ENCODE measurements around the gene PCNX1.
"Not testable (repeated sequence)": the region's sequence is repeated elsewhere in the genome, so short reads cannot be mapped to it uniquely, and the experiment has no call there.

PCNX1 gene

DNA sequence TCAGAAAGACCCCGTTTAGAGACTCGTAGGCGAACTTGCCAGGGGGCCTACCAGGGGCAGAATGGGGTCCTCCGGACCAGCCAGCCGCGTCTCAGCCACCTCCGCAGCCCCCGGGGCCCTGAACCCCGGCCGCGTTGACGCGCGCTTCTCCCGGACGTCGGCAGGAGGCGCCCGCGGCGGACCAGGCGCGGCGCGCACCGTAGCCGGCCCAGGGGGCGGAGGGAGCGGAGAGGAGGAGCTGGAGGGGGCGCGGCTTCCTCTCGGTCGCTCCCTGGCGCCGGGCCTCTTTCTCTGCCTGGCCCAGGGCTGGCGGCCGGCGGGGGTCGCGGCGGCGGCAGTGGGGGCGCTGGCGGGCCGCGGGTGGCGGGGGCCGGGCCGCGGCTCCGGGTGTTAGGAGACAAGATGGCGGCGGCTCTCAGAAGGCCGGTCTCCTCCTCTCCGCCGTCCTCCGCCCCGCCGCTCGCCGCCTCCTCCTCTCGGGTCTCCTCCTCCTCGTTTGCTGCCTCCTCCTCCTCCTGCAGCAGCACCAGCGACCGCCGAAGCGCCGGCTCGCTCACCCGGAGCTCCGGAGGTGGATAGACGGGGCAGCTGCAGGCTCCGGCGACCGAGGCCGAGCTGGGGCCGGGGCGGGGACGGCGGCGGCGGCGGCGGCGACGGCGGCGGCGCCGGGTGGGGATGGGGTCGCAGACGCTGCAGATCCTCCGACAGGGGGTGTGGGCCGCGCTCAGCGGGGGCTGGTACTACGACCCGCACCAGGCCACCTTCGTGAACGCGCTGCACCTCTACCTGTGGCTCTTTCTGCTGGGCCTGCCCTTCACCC lies at the start of gene PCNX1:
Gene PCNX1 (plus strand): TSS at position 284 of the 820 bp plus-strand sequence. CDS start 392 bp downstream, at position 676.
- peak; percentile 75 for DNase-seq (ENCODE audit: low read depth)

DNA sequence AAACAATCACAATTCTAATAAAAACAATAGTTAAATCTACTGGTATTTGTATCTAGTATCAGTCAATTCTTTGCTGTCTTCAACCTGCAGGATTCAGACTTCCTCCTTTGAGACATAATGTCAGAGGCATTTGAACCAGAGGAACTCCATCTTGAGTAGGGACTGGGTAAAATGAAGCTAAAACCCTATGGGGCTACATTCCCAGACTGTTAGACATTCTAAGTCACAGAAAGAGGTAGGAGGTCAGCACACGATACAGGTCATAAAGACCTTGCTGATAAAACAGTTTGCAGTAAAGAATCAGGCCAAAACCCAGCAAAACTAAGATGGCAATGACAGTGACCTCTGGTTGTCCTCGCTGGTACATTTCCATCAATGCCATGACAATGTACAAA lies 49.8 kb upstream of the PCNX1 start:
- no peak for DNase-seq (ENCODE audit: low read depth)

DNA sequence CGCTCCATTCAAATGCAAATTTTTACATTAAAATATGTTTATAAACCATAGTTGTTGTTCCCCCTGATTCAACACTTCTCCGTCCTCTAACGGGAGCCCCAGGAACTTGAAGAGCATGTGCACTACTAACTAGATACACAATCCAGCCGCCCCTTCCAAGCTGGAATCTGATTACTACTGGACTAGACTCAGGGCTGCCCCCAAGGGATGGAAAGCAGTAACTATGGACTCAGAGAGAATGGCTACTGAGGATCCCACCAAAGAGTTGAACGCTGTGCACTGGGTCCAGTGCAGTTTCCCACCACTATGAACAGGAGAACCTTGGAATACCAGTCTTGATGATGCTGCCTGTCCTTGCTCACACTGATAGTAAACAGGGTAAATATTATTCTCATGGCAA lies 48.6 kb upstream of the PCNX1 start:
- no peak for DNase-seq (ENCODE audit: low read depth)

DNA sequence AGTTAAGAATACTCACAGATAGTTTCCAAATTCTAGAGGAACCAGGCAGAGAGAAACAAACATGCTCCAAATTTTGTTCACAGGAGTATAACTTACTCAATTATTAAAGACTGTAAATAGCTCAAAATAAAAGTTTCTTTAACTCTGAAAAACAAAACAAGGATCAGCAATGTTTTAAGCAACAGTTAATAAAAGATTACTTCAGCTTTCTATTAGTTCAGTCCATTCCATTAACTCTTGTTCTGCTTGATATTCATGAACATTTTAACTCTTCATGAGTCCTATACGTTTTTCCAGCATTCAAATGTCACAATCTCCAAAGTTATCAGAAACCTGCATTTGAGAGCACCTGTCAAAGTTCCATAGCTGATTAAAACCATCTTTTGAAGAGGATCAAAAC lies 40.3 kb upstream of the PCNX1 start:
- DNase-seq (ENCODE audit: low read depth): not testable (repeated sequence)

DNA sequence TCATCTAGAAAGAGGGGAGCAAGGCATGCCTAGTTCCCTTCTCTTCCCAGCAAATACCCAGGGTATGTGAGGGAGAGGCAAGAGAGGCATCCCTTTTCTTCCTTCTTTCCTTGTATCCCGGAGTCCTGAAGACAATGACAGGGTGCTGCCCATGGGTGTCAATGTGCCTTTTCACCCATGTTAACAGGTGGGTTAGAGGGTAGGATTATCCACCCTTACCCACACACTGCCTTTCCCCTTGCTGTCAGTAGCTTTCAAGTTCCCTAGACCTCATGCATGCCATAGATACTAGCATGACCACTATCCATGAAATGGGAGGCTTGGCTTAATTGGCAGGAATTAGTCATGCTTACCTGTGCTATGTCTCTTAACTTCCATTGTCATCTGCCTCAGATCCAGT lies 36.3 kb upstream of the PCNX1 start:
- no peak for DNase-seq (ENCODE audit: low read depth)

DNA sequence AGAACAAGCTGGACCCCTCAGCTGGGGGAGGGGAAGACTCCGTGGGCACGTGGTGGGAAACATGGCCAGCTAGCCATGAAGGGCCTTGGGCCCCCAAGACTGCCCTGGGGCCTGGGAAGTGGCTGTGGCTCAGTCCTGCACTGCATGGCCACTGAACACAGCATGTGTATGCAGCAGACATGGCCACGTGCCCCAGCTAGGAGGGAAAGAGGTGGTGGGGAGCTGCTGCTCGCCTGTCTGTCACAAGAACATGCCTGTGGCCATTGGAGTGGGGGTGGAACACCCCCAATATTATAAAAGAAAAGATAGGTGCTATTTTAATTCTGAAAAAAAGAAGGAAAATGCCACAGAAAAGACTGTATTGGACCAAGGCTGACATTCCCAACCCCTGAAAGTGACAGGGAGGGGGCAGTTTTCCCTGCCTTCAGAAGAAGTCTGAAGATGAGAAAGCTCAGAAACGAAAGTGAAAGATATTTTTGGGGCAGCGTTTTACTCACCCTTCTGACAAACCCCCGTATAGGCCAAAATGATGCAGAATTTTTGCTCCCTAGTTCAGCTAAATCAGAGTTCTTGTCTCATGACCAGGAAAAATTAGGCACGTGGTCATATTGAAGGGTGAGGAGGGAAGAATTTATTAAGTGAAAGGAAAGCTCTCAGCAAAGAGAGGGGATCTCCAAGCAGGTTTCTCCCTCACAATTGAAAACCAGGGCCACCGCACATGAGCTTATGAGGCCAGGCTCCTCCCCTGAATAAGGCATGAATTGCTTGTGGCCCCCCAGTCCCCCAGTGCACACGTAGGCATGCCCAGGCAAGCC lies 35.2 kb upstream of the PCNX1 start:
- no peak for DNase-seq (ENCODE audit: low read depth)

DNA sequence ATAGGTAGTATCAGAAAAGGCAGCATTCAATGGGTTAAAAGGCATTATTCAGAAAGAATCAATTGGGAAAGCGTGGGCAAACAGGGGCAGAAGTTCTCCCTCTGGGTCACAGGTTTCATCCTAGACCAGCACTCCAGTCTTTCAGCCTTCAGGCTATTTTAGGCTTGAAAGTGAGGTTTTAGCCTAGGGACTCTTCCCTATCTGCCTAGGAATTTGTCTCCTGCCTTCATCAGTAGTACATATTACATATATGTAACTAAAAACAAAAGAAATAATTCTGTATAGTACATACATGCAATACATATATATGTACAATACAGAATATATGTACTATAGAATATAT lies 34.6 kb upstream of the PCNX1 start:
- DNase-seq (ENCODE audit: low read depth): no peak

DNA sequence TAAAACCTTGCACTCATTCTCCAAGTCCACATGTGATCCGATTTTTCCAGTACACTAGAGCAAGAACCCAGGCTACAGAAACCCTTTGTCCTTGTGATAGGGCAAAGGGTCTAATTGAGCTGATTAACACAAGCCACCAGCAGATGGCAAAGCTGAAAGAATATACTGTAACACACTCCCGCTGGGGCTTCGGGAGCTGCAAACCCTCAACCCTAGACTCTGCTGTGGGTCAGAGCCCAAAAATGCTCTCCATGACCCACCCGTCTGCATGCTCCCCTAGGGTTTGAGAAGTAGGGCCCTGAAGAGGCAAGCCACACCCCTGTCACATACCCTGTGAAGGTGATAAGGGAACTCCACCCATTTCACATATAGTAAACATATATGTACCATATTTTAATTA lies 33.6 kb upstream of the PCNX1 start:
- DNase-seq (ENCODE audit: low read depth): no peak

DNA sequence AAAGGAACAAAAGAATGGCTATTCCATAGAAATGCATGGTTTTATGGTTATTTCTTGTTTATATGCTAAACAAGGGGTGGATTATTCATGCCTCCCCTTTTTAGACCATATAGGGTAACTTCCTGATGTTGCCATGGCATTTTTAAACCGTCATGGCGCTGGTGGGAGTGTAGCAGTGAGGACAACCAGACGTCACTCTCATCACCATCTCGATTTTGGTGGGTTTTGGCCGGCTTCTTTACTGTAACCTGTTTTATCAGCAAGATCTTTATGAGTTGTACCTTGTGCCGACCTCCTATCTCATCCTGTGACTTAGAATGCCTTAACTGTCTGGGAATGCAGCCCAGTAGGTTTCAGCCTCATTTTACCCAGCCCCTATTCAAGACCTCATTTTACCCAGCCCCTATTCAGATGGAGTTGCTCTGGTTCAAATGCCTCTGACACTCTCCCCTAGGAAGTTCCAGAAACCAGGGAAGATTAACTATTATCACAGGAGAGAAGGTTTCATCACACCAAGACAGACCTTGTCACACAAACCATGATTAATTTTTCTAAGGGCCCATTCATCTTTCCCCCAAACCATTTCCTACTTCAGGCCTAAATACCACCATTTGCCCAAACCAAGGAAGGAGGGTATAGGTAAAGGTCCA lies 31.3 kb upstream of the PCNX1 start:
- not testable (repeated sequence) for DNase-seq (ENCODE audit: low read depth)

DNA sequence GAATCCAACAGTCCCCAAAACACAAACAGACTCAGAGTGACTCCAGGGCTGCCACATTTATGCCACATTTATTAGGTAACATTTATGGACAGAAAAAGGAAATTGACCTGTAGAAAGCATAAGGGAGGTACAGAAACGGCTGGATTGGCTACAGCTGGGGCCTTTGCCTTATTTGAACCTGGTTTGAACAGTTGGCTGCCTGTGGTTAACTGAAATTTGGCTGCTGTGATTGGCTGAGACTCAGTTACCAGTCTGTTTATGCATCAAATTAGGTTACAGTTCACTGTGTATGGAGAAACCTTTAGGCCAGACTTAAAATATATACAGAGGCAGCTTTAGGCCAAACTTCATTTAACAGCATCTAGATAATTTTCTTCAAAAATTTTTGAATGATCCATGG lies 27.8 kb upstream of the PCNX1 start:
- no peak for DNase-seq (ENCODE audit: low read depth)

DNA sequence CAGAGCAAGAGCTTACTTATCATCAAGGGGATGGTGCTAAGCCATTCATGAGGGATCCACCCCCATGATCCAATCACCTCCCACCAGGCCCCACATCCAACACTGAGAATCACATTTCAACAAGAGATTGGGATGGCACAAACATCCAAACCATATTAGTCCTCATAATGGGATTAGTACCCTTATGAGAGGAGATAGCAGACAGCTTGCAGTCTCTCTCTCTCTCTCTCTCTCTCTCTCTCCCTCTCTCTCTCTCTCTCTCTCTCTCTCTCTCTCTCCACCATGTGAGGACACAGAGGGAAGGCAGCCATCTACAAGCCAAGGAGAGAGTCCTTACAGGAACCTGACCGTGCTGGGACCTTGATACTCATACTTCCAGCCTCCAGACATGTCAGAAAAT lies 26.4 kb upstream of the PCNX1 start:
- not testable (repeated sequence) for DNase-seq (ENCODE audit: low read depth)

DNA sequence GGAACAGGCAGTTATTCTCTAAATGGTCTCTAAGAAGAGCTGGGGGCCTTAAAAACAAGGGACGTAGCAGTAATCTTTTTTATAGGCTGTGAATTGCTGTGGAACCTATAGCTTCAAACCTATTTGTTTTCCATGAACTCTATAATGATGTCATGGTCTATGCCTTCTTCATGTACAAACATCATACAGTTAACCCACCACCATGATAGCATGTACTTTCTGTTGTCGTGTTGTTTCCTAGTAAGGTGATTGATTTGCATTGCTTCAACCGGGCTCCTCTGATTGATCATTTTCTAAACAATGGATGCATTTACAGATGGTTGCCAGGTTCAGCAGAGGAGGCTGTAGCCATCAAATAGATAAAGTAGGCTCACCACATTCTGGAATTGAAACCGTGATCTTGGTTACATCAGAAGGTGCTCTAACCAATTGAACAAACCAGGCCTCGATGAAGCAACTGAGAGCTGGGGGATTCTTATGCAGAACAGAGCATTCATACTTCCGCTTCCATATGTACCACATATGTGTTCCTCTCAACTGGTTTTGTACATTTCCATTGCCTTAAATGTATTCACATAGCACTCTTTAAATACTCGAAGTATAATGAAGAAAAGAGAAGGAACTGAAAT lies 25.6 kb upstream of the PCNX1 start:
- DNase-seq (ENCODE audit: low read depth): no peak

DNA sequence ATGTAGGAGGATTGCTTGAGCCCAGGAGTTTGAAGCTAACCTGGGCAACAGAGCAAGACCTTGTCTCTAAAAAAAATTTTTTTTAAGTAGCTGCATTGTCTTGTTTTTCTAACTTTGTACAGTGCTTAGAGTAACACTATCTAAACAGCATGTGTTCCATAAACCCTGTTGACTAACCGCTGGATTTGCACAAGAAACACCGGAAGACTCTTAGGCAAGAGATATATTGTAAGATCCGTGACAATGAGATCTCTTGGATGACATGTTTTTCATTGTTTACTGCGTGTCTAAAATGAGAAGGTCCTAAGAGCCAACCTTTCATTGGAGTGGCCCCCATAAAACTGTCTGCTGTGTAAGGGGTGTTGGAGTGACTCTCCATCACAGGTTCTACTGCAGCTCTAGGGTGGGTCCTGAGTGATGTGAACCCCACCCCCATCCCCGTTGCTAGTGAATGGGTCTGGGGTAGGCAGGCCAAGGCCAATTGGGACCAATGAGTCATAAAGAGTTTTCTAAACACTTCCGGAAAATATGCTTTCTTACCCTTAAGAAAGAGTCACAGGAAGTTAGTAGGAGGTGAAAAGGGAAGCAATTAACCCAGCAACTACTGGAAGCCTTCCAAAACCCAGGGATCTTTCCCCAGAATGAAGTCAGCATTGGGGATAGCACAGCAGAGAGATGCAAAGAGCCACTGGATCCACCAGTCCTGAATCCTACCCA lies 24.3 kb upstream of the PCNX1 start:
- DNase-seq (ENCODE audit: low read depth): no peak

DNA sequence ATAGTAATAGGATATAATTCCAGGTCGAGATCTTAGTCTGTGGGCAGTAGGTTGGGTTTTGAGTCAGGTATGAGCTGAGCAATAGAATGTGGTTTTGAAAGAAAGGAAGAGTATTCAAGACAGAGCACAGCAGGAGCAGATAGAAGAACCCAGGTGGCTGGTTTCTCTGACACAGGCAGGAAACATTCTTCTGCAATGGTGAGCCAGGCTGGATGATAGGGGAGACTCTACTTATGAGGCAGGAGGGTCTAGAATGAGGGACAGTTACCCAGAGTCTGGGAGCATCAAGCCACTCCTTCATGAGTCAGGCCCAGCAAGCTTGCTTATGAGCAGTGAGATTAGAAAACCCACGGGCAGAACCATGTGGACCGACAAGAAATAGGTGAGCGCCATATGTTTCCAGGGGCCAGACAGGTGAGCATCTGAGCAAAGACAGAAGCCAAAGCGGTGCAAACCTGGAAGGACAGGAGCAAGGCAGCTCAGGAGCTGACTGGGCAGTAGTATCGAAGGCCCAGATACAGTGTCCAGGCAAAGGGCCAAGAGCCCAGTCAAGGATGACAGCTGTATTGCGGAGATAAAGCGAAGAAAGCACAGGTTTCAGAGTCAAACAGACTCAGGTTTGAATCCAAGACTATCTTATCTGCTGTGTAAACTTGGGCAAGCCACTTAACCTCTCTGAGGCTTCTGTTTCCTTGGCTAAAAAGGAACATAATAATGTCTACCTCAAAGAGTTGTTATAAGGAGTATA lies 22.5 kb upstream of the PCNX1 start:
- no peak for DNase-seq (ENCODE audit: low read depth)

DNA sequence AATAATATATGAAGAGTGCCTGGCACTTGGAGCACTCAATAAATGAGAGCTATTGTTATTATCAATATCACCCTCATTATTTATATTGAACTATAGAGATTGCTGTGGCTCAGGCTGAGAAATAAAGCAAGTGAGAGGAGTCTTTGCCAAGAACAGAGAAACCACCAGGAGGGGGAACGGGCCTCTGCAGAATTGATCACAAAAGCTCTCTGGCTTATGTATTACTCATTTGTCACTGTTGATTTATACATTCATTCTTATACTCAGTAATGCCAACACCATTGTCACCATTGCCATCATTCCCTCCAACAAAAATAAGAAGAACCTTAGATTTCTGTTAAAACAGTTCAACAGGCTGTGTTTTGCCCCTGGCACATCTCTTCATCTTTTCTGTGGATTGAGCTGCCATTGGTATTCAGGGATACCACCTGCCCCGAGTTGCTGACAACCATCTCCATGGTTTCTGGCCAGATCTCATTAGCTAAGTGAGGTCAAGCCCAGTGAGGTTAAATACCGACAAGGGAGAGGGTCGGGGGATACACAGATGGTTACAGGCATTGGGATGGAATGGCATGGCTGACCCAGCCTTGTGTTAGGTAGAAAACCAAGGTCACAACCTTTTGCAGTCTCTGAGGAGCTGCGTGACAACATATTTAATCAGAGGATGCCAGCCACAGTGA lies 21.8 kb upstream of the PCNX1 start:
- DNase-seq (ENCODE audit: low read depth): no peak

DNA sequence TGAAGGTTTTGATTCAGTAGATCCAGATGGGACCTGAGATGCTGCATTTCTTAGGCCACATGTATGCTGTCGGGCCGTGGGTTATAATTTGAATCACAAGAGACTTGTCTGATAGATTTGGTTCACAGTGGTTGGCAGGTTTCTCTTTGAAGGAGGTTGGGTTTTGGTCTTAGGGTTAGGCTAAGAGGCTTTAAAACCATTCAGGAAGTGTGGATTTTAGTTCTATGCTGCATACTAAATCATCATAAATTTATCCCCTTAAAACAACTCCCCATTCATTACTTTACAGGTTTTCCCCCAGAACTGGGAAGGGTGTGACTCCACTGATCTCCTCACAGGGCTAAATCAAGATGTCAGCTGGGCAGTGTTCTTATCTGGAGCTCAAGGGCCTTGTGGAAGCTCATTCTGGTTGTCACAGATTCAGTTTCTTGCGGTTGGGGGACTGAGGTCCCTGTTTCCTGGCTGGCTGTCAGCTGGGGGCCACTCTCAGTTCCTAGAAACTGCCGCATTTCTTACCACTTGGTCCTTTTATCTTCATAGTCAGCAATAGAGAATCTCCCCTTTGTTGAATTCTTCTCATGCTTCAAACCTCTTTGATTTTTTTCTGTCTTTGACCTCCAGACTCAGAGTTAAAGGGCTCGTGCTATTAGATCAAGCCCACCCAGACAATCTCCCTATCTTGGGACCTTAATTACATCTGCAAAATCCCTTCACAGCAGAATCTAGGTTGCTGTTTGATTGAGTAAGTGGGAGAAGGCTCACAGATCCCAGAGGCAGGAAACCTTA lies 20.6 kb upstream of the PCNX1 start:
- DNase-seq (ENCODE audit: low read depth): no peak

DNA sequence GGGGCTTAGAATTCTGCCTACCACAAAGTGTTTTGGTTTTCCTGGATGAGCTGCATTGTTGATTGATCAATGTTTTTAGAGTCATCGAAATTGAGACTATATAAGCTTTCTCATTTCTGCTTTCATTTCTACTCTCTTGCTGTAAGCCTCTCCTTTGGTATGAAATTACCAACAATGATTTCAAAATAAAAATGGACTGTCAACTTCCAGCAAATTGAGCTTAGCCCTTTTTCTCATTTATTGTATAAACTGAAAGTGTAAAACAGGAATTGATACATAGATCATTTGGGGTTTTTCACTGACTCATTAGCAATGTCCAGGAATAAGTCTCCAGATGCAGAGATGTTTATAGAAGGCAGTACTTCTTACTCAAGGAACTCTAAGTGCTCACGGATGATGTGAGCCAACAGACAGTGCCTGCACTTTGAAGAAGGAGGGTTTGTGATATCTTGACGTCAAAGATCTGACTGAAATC lies 20.0 kb upstream of the PCNX1 start:
- no peak for DNase-seq (ENCODE audit: low read depth)

DNA sequence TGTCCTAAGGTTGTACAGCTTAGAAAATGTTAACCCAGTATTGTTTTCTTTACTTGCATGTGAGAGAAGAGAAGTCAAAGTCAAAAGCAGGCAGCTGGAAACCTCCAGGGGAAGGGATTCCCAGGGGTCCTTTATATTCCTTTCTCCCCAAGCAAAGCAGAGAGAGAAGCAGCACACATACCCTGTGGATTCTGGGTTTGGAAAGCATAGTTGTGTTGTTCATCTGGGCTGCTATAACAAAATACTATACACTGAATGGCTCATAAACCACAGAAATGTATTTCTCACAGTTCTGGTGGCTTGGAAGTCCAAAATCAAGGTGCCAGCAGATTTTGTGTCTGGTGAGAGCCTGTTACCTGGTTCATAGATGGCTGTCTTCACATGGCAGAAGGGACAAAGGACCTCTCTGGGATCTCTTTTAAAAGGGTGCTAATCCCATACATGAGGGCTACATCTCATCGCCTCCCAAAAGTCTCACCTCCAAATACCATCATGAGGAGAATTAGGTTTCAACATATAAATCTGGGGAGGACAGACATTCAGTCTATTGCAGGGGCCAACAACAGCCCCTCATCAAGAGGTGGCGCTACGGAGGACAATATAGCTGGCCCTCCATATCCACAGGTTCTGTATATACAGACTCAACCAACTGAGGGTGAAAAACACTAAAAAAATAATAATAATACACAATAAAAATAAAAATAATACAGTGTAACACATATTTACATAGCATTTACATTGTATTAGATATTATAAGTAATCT lies 19.3 kb upstream of the PCNX1 start:
- DNase-seq (ENCODE audit: low read depth): no peak

DNA sequence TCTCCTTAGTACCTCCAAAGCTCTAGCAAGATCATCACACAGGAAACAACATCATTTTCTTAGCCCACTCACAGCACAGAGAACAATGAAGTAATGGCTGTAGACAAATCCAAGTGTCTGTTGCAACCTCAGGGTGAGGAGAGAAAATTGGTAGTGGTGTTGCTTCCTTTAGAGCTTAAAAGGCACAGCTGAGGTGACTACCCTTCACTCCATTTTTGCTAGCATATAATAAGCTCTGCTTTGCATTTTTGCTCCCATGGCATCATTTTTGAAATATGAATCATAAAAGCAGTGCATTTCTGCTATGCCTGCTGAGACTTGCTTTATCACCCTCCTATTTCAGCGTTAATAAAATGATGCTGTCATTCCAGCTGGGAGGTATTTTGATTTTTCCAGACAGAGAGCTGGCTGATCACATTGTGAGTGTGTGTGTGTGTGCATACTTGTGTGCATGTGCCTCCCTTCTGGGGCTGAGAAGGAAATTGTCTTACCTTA lies 18.5 kb upstream of the PCNX1 start:
- DNase-seq (ENCODE audit: low read depth): no peak
